IPS-18c (cell line): ENCODE data around the gene LIMS1.
"Not testable (repeated sequence)": the region's sequence is repeated elsewhere in the genome, so short reads cannot be mapped to it uniquely, and the experiment has no call there.

Experiments used
- H3K4me3 ChIP-seq: 2 replicates; pipeline ENCODE4 v1.7.0; 2013; ENCODE audit warnings: low read depth, mild to moderate bottlenecking, low read length, moderate library complexity; ENCODE audit not compliant: insufficient read depth
- H3K9me3 ChIP-seq: one replicate; pipeline ENCODE4 v1.6.1; 2013; ENCODE audit warnings: mild to moderate bottlenecking, low read length, moderate library complexity; ENCODE audit not compliant: control insufficient read depth, insufficient read depth

The LIMS1 gene

DNA sequence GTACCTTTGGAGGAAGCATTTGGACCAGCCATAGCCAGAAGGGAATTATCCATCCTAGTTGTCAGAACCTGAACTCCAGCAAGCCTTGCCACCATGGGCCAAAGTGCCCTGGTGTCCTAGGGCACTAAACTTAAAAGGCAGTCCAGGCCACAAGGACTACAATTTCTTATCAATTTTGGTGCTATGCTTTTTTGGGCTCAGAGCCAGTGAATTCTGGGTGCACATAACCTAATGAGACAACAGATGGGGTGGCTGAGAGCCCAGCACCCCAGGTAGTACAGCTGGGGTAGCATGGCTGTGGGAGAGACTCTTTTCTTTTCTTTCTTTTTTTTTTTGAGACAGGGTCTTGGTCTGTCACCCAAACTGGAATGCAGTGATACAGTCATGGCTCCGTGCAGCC lies 170.6 kb downstream of the LIMS1 start:
- no peaks in the 10 kb centered on the region for H3K9me3 ChIP-seq
- no peak overlapping the region for H3K4me3 ChIP-seq

GRCh38 chr2:108707300-108707699 lies 173.0 kb downstream of the LIMS1 start:
- no peaks in the 10 kb centered on the region for H3K9me3 ChIP-seq
- H3K4me3 ChIP-seq, result no peak overlapping the region

DNA sequence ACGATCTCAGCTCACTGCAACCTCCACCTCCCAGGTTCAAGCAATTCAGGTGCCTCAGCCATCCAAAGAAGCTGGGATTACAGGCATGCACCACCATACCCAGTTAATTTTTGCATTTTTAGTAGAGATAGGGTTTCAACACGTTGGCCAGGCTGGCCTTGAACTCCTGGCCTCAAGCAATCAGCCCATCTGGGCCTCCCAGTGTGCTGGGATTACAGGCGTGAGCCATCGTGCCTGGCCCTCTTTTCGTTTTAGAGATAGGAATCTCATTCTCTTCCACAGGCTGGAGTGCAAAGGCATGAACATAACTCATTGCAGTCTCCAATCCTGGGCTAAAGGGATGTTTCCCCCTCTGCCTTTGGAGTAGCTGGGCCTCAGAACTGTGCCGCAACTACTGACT lies 182.7 kb downstream of the LIMS1 start:
- not testable (repeated sequence) for H3K4me3 ChIP-seq, H3K9me3 ChIP-seq

DNA sequence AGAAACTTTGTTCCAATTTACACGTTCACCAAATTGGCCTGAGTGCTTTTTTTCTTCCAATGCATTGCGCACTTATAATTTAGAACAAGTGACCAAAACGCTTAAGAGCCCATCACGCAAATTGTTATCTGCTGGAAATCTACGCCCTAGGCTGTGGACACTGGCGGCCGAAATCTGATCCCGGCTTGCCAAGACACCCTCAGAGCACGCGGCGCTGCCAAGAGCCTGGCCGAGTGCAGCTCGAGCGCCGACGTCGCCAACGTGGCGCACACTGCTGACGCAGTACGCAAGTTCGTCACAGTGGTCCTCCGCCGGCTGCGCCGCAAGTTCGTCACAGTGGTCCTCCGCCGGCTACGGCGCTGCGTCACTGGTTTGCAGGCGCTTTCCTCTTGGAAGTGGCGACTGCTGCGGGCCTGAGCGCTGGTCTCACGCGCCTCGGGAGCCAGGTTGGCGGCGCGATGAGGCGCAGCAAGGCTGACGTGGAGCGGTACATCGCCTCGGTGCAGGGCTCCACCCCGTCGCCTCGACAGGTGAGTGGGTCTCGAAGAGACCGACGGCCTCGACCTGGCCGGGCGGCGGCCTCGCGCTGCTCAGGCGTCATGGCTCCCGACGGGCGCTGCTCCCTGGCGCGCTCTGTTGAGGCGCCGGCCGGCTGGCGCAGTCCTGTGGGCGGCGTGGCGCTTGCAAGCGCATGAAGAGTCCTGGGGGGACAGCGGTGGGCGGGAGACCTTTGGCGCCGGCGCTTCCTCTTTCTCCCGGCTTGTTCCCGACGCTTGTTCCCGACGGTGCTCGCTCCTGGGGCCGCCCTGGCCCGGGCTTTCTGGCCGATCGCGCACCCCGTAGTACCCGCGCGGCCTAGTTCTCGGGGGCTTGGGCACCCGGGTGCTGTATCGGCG lies 185.1 kb downstream of the LIMS1 start, which contains the start of gene RANBP2:
TSS of gene RANBP2 (plus strand) at position 334 of the 896 bp plus-strand sequence. CDS start at position 459, 125 bp downstream.
- no peaks in the 10 kb centered on the region for H3K9me3 ChIP-seq
- H3K4me3 ChIP-seq, result peak within 1 kb of the TSS; percentile 71

DNA sequence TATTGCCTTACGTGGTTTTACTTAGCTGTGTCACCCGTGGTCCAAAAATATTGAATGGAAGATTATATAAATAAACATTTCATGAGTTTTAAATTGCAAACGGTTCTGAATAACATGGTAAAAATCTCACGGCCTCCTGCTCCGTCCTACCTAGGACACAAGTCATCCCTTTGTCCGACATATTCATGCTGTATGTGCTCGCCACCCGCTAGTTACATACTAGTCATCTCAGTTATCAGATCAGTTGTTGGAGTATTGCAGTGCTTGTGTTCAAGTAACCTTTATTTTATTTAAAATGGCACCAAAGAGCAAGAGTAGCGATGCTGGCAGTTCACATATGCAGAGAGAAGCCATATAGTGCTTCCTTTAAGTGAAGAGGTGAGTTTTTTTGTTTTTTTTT lies 191.8 kb downstream of the LIMS1 start:
- H3K4me3 ChIP-seq, H3K9me3 ChIP-seq: not testable (repeated sequence)

GRCh38 chr2:108734656-108735055 lies 200.4 kb downstream of the LIMS1 start:
- H3K4me3 ChIP-seq, H3K9me3 ChIP-seq: not testable (repeated sequence)
